Coronary artery (tissue), 2 donors: ENCODE results near the gene ZDHHC11B.
"Not testable (repeated sequence)": the region's sequence is repeated elsewhere in the genome, so short reads cannot be mapped to it uniquely, and the experiment has no call there.

Experiments used
- DNase-seq: peaks from one replicate; pipeline ENCODE4 v3.0.0-alpha.2; 2017; ENCODE audit warnings: low spot score
- H3K27ac ChIP-seq, 2 donors: fragments of 200-600 bp; sonication (generic); one replicate each; pipeline ENCODE4 v1.5.1; 2016 to 2019
- H3K4me3 ChIP-seq: fragments of 200-600 bp; sonication (generic); 2 replicates; pipeline ENCODE4 v1.5.1; 2016; ENCODE audit warnings: mild to moderate bottlenecking, moderate library complexity
- TF ChIP-seq, protein P1 (sequence below): fragments of 200-600 bp; sonication (generic); IDR thresholded peaks from one replicate; pipeline ENCODE4 v1.5.1; 2019; ENCODE audit warnings: antibody characterized with exemption

ZDHHC11B gene

DNA sequence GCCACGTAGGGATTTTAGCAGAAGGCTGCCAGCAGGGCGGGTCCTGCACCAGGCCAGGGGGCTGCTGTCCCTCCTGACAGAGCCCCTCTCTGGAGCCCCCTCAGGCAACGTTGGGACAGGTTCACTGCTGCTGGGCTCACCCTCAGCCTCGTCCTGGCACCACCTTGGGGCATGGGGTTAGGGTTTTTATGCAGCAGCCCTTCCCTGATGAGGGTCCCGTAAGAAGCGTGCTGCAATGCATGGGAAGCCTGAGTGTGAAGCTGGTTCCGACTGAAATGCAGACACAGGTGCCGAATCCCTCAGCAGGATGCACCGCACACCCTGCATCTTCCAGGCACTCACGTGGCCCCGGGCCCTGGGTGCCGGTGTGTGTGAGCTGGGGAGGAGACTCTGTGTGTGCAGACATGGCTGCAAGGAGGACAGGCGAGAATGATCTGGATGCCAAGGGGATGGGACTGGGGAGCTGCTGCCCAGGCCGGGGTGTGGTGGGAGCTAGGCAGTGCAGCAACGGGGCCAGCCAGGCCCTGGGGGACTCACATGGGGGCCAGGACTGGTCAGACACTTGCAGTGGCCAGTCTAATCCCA, 27.1 kb downstream of the ZDHHC11B start:
- Histone ChIP-seq H3K4me3 (no peak overlapping the region), H3K27ac (peak overlapping the region in 1 of 2 donors; percentile 69)
- TF ChIP-seq, protein P1, sequence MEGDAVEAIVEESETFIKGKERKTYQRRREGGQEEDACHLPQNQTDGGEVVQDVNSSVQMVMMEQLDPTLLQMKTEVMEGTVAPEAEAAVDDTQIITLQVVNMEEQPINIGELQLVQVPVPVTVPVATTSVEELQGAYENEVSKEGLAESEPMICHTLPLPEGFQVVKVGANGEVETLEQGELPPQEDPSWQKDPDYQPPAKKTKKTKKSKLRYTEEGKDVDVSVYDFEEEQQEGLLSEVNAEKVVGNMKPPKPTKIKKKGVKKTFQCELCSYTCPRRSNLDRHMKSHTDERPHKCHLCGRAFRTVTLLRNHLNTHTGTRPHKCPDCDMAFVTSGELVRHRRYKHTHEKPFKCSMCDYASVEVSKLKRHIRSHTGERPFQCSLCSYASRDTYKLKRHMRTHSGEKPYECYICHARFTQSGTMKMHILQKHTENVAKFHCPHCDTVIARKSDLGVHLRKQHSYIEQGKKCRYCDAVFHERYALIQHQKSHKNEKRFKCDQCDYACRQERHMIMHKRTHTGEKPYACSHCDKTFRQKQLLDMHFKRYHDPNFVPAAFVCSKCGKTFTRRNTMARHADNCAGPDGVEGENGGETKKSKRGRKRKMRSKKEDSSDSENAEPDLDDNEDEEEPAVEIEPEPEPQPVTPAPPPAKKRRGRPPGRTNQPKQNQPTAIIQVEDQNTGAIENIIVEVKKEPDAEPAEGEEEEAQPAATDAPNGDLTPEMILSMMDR, result no peak
- DNase-seq, result peak; percentile 69

DNA sequence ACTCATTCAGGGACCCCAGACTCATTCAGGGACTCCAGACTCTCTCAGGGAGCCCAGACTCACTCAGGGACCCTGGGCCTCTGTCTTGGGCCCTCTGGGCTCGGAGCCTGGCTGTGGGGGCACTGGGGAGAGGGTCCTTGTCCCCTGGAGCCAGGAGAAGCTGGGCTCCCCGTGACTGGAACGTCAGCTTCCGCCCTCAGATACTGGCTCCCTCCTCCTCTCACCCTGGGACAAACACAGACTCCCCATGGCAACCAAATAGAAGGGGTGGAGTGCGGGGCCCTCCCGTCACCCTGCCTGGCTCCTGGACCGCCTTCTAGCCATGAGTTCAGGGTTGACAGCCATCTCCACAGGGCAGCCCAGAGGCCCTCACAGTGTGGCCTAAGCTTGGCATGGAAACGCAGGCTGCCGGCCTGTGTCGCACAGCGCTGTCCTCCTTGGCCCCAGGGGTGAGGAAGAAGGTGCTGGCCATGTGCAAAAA, 27.6 kb downstream of the ZDHHC11B start:
- TF ChIP-seq, protein P1, result no peak
- Histone ChIP-seq H3K4me3 (no peak overlapping the region), H3K27ac (peak overlapping the region; percentile 21 to 31)
- DNase-seq, result peak; percentile 78

- Histone ChIP-seq H3K4me3 (no peak overlapping the region), H3K27ac (peak overlapping the region in 1 of 2 donors; percentile 31)
- TF ChIP-seq, protein P1, result no peak
- DNase-seq, result peak; percentile 68
Observed at GRCh38 chr5:756171-756570, 28.4 kb downstream of the ZDHHC11B start.

DNA sequence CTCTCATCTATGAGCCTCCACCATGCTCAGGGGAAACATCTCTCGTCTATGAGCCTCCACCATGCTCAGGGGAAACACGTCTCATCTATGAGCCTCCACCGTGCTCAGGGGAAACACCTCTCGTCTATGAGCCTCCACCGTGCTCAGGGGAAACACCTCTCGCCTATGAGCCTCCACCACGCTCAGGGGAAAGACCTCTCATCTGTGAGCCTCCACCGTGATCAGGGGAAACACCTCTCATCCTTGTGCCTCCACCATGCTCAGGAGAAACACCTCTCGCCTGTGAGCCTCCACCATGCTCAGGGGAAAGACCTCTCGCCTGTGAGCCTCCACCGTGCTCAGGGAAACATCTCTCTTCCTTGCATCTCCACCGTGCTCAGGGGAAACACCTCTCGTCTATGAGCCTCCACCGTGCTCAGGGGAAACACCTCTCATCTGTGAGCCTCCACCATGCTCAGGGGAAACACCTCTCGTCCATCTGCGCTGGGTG, 30.3 kb downstream of the ZDHHC11B start:
- peak; percentile 12 for DNase-seq
- H3K4me3 ChIP-seq, H3K27ac ChIP-seq: not testable (repeated sequence)

DNA sequence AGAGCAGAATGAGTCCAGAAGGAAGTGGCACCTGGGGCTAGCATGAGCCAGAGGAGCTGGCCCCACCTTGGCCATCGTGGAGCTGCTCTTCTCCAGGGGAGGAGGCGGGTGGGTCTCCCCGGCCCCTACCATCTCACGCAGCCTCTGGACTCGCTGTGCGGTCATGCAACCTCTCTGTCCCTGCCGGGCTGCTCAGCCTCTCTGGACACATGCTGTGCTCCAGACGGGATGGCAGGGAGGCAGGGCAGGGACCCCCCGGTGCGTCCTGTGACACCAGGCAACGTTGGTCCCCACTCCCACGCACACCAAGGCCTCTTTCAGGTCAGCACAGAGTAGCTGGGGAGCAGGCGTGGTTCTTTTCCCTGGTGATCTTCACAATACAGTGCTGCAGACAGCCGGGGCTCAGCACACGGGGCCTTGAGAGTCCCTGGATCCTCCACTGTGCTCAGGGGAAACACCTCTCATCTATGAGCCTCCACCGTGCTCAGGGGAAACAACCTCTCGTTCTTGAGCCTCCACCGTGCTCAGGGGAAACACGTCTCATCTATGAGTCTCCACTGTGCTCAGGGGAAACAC, 30.9 kb downstream of the ZDHHC11B start:
- H3K27ac ChIP-seq, H3K4me3 ChIP-seq: not testable (repeated sequence)
- DNase-seq, result peak; percentile 22

DNA sequence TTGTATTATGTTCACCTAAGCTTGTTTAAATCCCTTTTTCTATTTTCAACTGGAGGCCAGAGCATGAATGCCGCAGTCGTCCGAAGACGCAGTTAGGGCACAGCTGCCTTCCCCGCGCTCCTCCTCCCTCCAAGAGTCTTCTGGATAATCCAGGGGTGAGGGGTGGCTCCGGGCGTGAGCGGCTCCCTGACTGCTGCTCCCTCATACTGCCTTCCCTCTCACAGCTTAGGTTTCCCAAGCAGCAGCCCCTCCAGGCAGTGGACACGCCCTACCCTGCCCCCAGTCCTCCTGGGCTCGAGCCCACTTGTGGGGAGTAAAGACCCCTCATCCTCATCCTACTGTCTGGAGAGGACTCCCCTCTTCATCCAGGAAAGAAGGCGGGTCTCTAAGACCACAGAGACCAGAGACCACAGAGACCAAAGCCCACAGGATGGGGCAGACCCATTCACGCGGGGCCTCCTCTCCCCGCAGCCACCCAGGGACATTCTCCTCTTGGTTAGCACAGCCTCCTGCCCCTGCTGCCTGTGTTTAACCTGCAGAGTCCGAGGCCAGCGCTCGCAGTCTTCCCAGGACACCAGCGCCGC, 31.9 kb downstream of the ZDHHC11B start:
- not testable (repeated sequence) for H3K4me3 ChIP-seq, H3K27ac ChIP-seq
- DNase-seq, result peak; percentile 22

- H3K27ac ChIP-seq, H3K4me3 ChIP-seq, DNase-seq: not testable (repeated sequence)
Observed at GRCh38 chr5:751992-752391, 32.5 kb downstream of the ZDHHC11B start.

DNA sequence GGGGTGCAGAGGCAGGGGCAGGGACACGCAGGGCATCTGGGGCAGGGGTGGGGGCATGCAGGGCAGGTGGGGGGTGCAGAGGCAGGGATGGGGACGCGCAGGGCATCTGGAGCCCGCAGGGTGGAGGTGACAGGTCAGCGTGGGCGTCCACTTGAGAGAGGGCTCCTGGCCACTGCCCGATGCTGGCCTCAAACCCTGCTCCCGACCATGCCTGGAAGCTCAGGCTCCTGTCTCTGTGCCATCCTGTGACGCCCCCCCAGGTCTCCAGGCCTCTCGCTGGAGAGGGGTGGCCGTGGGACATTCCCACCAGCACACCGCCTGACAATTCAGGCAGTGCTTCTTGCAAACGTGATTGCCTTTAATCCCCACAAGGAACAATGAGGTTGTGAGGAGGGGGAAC, 33.0 kb downstream of the ZDHHC11B start:
- no peak overlapping the region for H3K27ac ChIP-seq
- TF ChIP-seq, protein P1, result no peak
- DNase-seq, result peak; percentile 16
- H3K4me3 ChIP-seq, result no peak overlapping the region

DNA sequence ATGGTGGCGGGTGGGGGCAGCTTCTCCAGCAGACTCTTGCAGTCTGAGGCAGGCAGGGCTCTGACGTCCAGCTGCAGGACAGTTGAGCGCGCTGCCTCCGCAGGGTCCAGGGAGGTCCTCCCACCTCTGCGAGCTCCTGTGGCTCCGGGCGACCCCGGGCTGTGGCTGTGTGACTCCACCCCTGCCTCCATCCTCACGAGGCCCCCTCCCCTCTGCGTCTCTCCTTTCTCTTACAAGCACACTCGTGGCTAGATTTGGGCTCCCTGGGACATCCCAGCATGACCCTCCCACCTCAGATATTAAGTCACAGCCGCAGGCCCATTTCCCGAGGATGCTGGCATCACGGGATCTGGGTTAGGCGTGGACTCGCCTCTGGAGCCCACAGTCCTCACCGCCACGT, 34.3 kb downstream of the ZDHHC11B start:
- DNase-seq, H3K27ac ChIP-seq, H3K4me3 ChIP-seq: not testable (repeated sequence)
